Erythroblast (primary cell): ENCODE results near the gene JAK3.
A peak's percentile ranks its signal among the peaks of the same experiment; 100 is the strongest.

Experiments
- DNase-seq, 2 experiments: peaks; one replicate each; lab custom pipeline; 2025; lab: John Stamatoyannopoulos, UW
- GATA1 ChIP-seq: IDR thresholded peaks from 2 replicates; pipeline ENCODE4 v1.6.1; 2011; ENCODE audit warnings: low read depth, mild to moderate bottlenecking, control low read depth, low read length, moderate library complexity
- POLR2A ChIP-seq: IDR thresholded peaks from 2 replicates; pipeline ENCODE4 v1.6.1; 2011; ENCODE audit warnings: mild to moderate bottlenecking, low read length

Gene JAK3

GRCh38 chr19:17840019-17840418 lies 7.8 kb downstream of the JAK3 start:
- DNase-seq: no peak

GRCh38 chr19:17837972-17838371 lies 9.8 kb downstream of the JAK3 start:
- TF ChIP-seq POLR2A: no peak
- no peak for TF ChIP-seq GATA1
- no peak for DNase-seq

More at GRCh38 chr19:17840019-17840418, 7.8 kb downstream of the JAK3 start:
- TF ChIP-seq POLR2A: no peak
- TF ChIP-seq GATA1: no peak

- TF ChIP-seq POLR2A: no peak
- no peak for TF ChIP-seq GATA1
- no peak for DNase-seq
Observed at GRCh38 chr19:17836530-17836929, 11.3 kb downstream of the JAK3 start.

- DNase-seq: no peak
- TF ChIP-seq POLR2A (no peak), GATA1 (no peak)
Observed at GRCh38 chr19:17835182-17836006, 12.4 kb downstream of the JAK3 start.

GRCh38 chr19:17834350-17835181 lies 13.2 kb downstream of the JAK3 start:
- no peak for TF ChIP-seq GATA1
- no peak for TF ChIP-seq POLR2A
- DNase-seq: no peak

- TF ChIP-seq POLR2A (no peak), GATA1 (no peak)
- DNase-seq: no peak
Observed at GRCh38 chr19:17832443-17833208, 15.2 kb downstream of the JAK3 start.

GRCh38 chr19:17831419-17831888 lies 16.3 kb downstream of the JAK3 start:
- DNase-seq: no peak
- TF ChIP-seq GATA1: no peak
- no peak for TF ChIP-seq POLR2A

GRCh38 chr19:17830567-17831418 lies 17.0 kb downstream of the JAK3 start:
- DNase-seq: peak; percentile 49 to 52
- no peak for TF ChIP-seq GATA1
- TF ChIP-seq POLR2A: no peak

GRCh38 chr19:17829855-17830566 lies 17.8 kb downstream of the JAK3 start:
- TF ChIP-seq POLR2A (no peak), GATA1 (no peak)
- no peak for DNase-seq

- DNase-seq: no peak
- TF ChIP-seq POLR2A (no peak), GATA1 (no peak)
Observed at GRCh38 chr19:17826508-17827056, 21.2 kb downstream of the JAK3 start.

- no peak for TF ChIP-seq GATA1
- no peak for TF ChIP-seq POLR2A
- DNase-seq: no peak
Observed at GRCh38 chr19:17824339-17824738, 23.4 kb downstream of the JAK3 start.

GRCh38 chr19:17821190-17821589 lies 26.6 kb downstream of the JAK3 start, which contains the start of gene INSL3:
INSL3 (minus strand) TSS chr19:17821519; CDS start chr19:17821506, 13 bp downstream.
- TF ChIP-seq POLR2A (no peak), GATA1 (no peak)
- no peak for DNase-seq
